Measurements from ENCODE around the gene ATF6. TPM values are rescaled to one million over a fixed set of nuclear protein-coding genes. Genes with fewer than 3 reads are reported as not detected.
A peak's percentile ranks its signal among the peaks of the same experiment; 100 is the strongest.

The ATF6 gene
- total and polyA plus RNA-seq, 9 of the 15 experiments (the other 6 are each of a cell fraction or from before 2014, with no cell fraction given): 11.7 to 32.4 (median 20.4) TPM

GRCh38 chr1:161944381-161944780 lies 178.3 kb downstream of the ATF6 start (continued):
- no peak for TF ChIP-seq EGR1 (conservative IDR thresholded peaks at IDR 0.05)
- TF ChIP-seq TCF3 (CRISPR knock-in tag; IDR thresholded peaks at IDR 0.05): peak; percentile 36; the same call in 1 of the 2 replicates

- H3K36me3 ChIP-seq (ENCODE audit: control insufficient read depth, insufficient read depth, low read length): peaks cover 12% of the 10 kb centered on the region; the same call in 2 of the 3 replicates
- H3K9me3 ChIP-seq (replicated peaks; ENCODE audit: control insufficient read depth, insufficient read depth, low read depth, low read length): no peaks in the 10 kb centered on the region
- POLR2A ChIA-PET: interaction anchor here (1.5 to 1.7 kb wide), 2 partner anchors 7 to 15 kb away, joined by 3 to 7 read pairs; no protein-coding TSS in a partner anchor
- in situ Hi-C loops (cut with MboI) (no loop called here), intact Hi-C loops (cut with micrococcal nuclease) (no loop called here)
- 49% methylated on average over 3 of the region's 3 CpGs for WGBS (ENCODE audit: insufficient coverage, low coverage, missing lambda C conversion rate)
- H3K4me1 ChIP-seq (replicated peaks in 1 of 2; ENCODE audit: control insufficient read depth in 2 of 2, insufficient read depth in 2 of 2, low read length in 2 of 2): peaks cover 0 to 41% of the 10 kb centered on the region in 2 experiments; a peak in 2 of 5 replicates
- H4K20me1 ChIP-seq (replicated peaks; ENCODE audit: control insufficient read depth, insufficient read depth, low read length): no peaks in the 10 kb centered on the region
- H3K79me2 ChIP-seq (ENCODE audit: control insufficient read depth, insufficient read depth, low read length): no peaks in the 10 kb centered on the region
- DNase-seq (ENCODE audit: extremely low read depth in 1 of 4, low spot score in 3 of 4) (peak in 1 of 4 experiments; percentile 30), ATAC-seq (peak; percentile 28; the same call in 1 of the 3 replicates), FAIRE-seq (no peak)
- no peak overlapping the region; the same call in 1 of the 3 replicates for H3K27ac ChIP-seq (ENCODE audit: extremely low read depth, low read depth, low read length)
- H3K27me3 ChIP-seq (ENCODE audit: control insufficient read depth in 2 of 2, insufficient read depth in 2 of 2, low read length in 2 of 2): no peaks in the 10 kb centered on the region
- no peak overlapping the region for H3K9ac ChIP-seq (ENCODE audit: insufficient read depth in 1 of 2, low read depth in 2 of 2, low read length in 2 of 2)
- no peak overlapping the region for H3K4me3 ChIP-seq
- H2AFZ ChIP-seq (ENCODE audit: low read depth, low read length): no peak overlapping the region
- no peaks in the 10 kb centered on the region for H3K9me1 ChIP-seq (ENCODE audit: control insufficient read depth, insufficient read depth, low read length)
- BruUV-seq (replicated peaks): no TSS peak
- CTCF ChIA-PET (ENCODE audit: low intra/inter-chr PET ratio): no interaction called here
- peak overlapping the region; percentile 62 for H3K4me2 ChIP-seq (ENCODE audit: insufficient read depth, low read length)
- TF ChIP-seq EP300 (IDR thresholded peaks at IDR 0.05; ENCODE audit: low read length) (peak; percentile 54; the same call in 1 of the 2 replicates), FOSL1 (tag; conservative IDR thresholded peaks at IDR 0.05) (0 out of 2 replicates have a peak, but pooled peaks have one; percentile 18), C11orf30 (IDR thresholded peaks at IDR 0.05; ENCODE audit: low read depth) (peak; percentile 52), SOX6 (IDR thresholded peaks at IDR 0.05) (peak; percentile 47; the same call in 1 of the 2 replicates), TCF3 (CRISPR knock-in tag; IDR thresholded peaks at IDR 0.05) (peak; percentile 65), MAFF (IDR thresholded peaks at IDR 0.05; ENCODE audit: low read length) (peak; percentile 46; the same call in 1 of the 2 replicates), PHB (CRISPR knock-in tag; IDR thresholded peaks at IDR 0.05) (no peak), MAFK (IDR thresholded peaks at IDR 0.05; ENCODE audit: low read length) (peak; percentile 48; the same call in 1 of the 2 replicates), NFIC (IDR thresholded peaks at IDR 0.05) (peak; percentile 82), ZFP30 (CRISPR knock-in tag; IDR thresholded peaks at IDR 0.05; ENCODE audit: borderline replicate concordance) (no peak), FOXJ2 (tag; IDR thresholded peaks at IDR 0.05) (peak; percentile 77; the same call in 1 of the 2 replicates), RREB1 (CRISPR knock-in tag; IDR thresholded peaks at IDR 0.05) (no peak), XRCC4 (IDR thresholded peaks at IDR 0.05; ENCODE audit: extremely low read depth, insufficient read depth, insufficient read length) (no peak)
Measured at GRCh38 chr1:161945306-161946060, 179.4 kb downstream of the ATF6 start.
